HCT116 (cell line): ENCODE measurements around the gene NAT8.

Source experiments
- ATF3 ChIP-seq: IDR thresholded peaks from 2 replicates; pipeline ENCODE4 v1.6.1; 2012
- CTCF ChIP-seq, 3 experiments: fragments of 200-600 bp in 1 of 3; sonication (generic) in 1 of 3; IDR thresholded peaks in 2 of 3; conservative IDR thresholded peaks in 1 of 3; 2 replicates each; pipeline ENCODE4 v1.5.1; 2012 to 2017; ENCODE audit warnings: low read depth in 2 of 3, low read length in 2 of 3, antibody characterized with exemption in 1 of 3, borderline replicate concordance in 1 of 3, control low read depth in 1 of 3, mild to moderate bottlenecking in 1 of 3, mixed read lengths in 1 of 3, mixed run types in 1 of 3, moderate library complexity in 1 of 3; ENCODE audit not compliant: insufficient read depth in 1 of 3
- EZH2 ChIP-seq: fragments of 200-600 bp; sonication (generic); IDR thresholded peaks from 2 replicates; pipeline ENCODE4 v1.6.1; 2017; ENCODE audit warnings: antibody characterized with exemption, mixed run types
- EZH2phosphoT487 ChIP-seq: fragments of 200-600 bp; IDR thresholded peaks from 2 replicates; pipeline ENCODE4 v1.6.1; 2018; ENCODE audit warnings: antibody characterized with exemption, borderline replicate concordance
- MAX ChIP-seq: IDR thresholded peaks from 2 replicates; pipeline ENCODE4 v1.6.1; 2012
- POLR2A ChIP-seq: IDR thresholded peaks from 2 replicates; pipeline ENCODE4 v1.7.0; 2011; ENCODE audit warnings: borderline replicate concordance; ENCODE audit not compliant: insufficient read depth, insufficient read length; ENCODE audit errors: extremely low read depth
- POLR2AphosphoS5 ChIP-seq: IDR thresholded peaks from 2 replicates; pipeline ENCODE4 v1.6.1; 2011; ENCODE audit warnings: mild to moderate bottlenecking, low read depth, low read length, moderate library complexity
- RAD21 ChIP-seq: IDR thresholded peaks from 2 replicates; pipeline ENCODE4 v1.6.1; 2012; ENCODE audit warnings: low read depth, mild to moderate bottlenecking
- SRF ChIP-seq: IDR thresholded peaks from 2 replicates; pipeline ENCODE4 v1.6.1; 2012; ENCODE audit warnings: low read depth
- YY1 ChIP-seq: IDR thresholded peaks from 2 replicates; pipeline ENCODE4 v1.6.1; 2011; ENCODE audit warnings: low read length, low read depth, moderate library complexity, mild to moderate bottlenecking; ENCODE audit not compliant: insufficient replicate concordance; ENCODE audit errors: extremely low read depth
- ZNF274 ChIP-seq: fragments of 200-500 bp; sonication (Bioruptor generic); IDR thresholded peaks from 2 replicates; pipeline ENCODE4 v1.6.1; 2014; ENCODE audit warnings: mild to moderate bottlenecking, low read depth, low read length, inconsistent platforms

- TF ChIP-seq MAX = no peak
- TF ChIP-seq CTCF (IDR thresholded peaks at IDR 0.05 in 2 of 3, conservative IDR thresholded peaks at IDR 0.05 in 1 of 3; ENCODE audit: borderline replicate concordance in 1 of 3, insufficient read depth in 1 of 3, low read depth in 2 of 3, low read length in 2 of 3) = no peak
- TF ChIP-seq POLR2A = no peak
- no peak for TF ChIP-seq ZNF274
- no peak for TF ChIP-seq RAD21
- TF ChIP-seq YY1 = no peak
- TF ChIP-seq ATF3 = no peak
- no peak for TF ChIP-seq EZH2
- no peak for TF ChIP-seq POLR2AphosphoS5
- no peak for TF ChIP-seq SRF
- TF ChIP-seq EZH2phosphoT487 = no peak
Measured at GRCh38 chr2:73652348-73652747, 10.1 kb upstream of the NAT8 start.
